ENCODE data around the gene WNT5B. TPM values are rescaled to one million over a fixed set of nuclear protein-coding genes. Genes with fewer than 3 reads are reported as not detected.

WNT5B gene
- total RNA-seq (2014; rRNA removed; shearing (Covaris generic)), result 3.3 and 7.6 TPM in 2 replicates
- polyA plus RNA-seq (2014; cell fraction: nucleus; rRNA removed), result 9.2 and 13.9 TPM in 2 replicates

DNA sequence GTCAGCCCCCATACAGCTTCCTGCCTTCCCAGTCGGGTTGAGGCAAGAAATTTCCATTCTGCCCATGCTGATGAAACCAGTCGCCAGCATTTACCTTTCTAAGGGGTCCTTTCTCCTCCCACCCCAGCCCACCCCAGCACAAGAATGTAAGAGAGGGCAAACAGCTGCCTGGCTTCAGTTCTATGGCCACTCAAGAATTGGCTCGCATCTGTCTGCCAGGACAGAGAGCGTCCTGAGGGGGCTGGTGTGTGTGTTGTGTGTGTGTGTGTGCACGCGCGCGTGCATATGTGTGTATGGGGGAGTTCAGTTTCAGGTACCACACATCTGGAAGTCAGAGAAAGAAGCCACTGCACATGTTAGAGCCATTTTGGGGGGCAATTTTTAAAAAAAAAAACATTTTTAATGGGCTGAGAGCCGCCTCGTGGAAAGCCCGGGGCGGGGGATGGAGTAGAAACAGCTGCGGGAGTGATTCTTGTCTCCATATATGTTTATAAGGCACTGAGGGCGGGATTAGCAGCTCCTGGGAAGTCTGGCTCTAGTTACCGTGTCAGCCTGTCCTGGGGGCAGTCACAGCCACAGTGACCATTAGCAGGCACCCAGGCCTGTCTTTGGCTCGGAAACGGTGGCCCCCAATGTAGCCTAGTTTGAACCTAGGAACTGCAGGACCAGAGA, at the start of gene WNT5B:
Gene WNT5B (plus strand): TSS at position 566 of the 672 bp plus-strand sequence. CDS start 2,124 bp downstream, outside the sequence.
- DNase-seq (ENCODE audit: extremely low read depth, low read depth), result no peak

DNA sequence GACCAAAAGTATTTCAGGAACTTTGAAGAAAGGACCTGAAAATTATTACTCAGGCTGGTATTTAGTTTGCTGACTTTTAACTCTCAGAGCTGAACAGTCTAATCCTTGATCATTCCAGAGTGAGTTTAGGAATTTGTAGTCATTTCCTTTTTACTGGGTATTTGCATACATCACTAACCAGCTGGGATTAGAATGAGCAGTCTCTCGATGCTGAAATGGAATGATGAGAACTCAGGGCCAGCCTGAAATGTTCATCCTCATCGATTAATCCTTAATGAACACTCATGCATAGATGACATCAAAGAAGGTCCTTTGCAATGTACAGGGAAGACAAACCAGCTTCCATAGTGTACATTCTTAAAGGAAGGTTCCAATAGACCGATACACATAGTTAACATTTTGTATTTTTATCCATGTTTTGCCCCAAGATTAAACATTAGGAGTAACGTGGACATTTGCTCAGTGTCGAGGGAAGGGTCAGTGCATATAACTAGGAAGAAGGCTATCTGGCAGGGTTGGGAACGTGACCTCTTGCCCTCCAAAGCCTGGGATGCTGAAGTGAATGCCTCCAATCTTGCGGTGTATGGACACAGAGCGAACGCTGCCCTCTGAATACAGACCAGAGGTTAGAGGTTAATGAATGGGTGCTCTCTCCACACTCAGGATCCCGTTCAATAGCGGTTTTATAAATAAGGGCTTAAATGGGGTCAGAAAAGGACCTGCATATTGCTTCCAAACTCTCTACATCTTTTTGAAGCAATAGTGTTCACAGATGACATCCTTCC, 49.2 kb upstream of the WNT5B start:
- no peak for DNase-seq (ENCODE audit: extremely low read depth, low read depth)

DNA sequence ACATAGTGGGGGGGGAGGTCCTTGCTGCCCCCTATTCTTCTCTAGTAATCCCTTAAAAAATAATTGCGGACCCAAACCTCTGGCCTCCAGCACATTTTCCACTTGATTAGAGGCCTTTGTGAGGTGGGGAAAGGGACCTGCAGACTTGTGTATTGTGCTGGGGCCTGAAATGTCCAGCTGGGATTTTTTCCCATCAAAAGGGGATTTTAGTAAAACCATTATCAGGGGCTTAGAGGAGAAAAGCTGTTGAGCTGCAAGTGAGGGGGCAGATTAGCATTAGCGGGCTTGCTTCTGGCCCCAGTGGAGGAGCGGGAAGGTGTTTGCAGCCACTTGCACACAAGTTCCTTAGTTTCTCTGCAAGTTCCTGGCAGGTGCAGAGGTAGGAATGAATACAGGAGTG, 48.5 kb upstream of the WNT5B start:
- no peak for DNase-seq (ENCODE audit: extremely low read depth, low read depth)

- DNase-seq (ENCODE audit: extremely low read depth, low read depth), result no peak
These were observed 46.9 kb upstream of the WNT5B start for GRCh38 chr12:1581973-1582708.

GRCh38 chr12:1582709-1583050, 46.4 kb upstream of the WNT5B start:
- DNase-seq (ENCODE audit: extremely low read depth, low read depth), result no peak

DNA sequence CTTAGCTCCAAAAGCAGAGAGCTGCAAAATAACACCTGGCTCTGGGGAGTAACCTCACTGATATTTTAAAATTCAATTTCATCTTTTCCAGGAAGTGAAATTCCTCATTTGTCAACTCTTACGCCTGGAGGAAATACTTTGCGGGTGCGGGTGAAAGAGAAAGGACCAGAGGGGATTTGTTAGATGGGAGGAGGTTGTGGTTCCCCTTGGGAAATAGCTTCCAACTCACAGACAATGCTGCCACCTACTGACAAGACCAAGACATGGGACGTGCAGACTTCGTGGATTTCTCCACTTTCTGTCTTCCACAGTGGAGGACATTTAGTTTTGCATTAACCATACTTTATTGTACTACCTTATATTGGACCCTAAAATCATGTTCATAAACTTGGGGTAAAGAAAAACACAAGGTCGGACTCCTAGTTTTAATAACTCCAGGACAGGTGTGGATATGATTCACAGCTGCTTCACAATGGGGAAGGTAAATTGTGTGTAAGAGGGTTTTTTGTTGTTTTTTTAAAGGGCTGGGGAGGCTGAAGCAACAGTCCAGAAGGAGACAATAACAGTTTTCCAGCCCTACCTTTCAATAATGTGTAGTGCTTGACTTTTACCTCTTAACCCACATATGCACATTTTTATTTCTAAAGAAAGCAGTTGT, 45.5 kb upstream of the WNT5B start:
- DNase-seq (ENCODE audit: extremely low read depth, low read depth), result peak; percentile 81

- no peak for DNase-seq (ENCODE audit: extremely low read depth, low read depth)
These were observed 44.7 kb upstream of the WNT5B start for GRCh38 chr12:1584326-1584725.

DNA sequence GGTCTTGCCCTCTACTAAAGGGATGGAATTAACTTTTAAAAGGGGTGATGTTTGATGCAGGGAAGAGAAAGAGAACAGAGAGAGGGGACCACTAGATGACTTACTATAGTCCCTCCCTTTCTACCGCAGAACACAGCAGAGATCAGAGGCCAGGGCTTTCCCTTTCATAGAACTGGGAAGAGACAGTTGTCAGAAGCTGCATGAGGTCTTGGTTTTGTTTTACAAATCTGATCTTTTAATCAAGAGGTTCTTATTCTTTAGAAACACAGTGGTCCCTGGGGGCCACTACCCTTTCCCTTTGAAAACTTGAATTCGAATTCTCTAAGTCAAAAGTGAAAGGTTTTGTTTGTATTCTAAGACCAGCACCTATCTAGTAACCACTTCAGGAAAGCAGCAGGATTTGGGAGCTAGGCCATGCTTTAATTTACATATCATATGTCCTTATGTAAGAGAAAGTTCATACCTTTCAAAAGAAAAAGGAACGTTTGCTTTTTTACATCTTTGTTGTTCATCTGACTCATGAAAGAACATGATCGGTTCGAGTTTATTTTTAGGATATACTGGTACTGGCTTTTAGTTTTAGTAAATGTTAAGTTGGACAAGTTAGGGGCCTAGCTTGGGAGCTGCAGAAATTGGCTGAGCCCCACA, 41.0 kb upstream of the WNT5B start:
- no peak for DNase-seq (ENCODE audit: extremely low read depth, low read depth)

GRCh38 chr12:1588575-1588947, 40.5 kb upstream of the WNT5B start:
- DNase-seq (ENCODE audit: extremely low read depth, low read depth), result no peak

- DNase-seq (ENCODE audit: extremely low read depth, low read depth), result no peak
These were observed 38.6 kb upstream of the WNT5B start for GRCh38 chr12:1590221-1590979.

DNA sequence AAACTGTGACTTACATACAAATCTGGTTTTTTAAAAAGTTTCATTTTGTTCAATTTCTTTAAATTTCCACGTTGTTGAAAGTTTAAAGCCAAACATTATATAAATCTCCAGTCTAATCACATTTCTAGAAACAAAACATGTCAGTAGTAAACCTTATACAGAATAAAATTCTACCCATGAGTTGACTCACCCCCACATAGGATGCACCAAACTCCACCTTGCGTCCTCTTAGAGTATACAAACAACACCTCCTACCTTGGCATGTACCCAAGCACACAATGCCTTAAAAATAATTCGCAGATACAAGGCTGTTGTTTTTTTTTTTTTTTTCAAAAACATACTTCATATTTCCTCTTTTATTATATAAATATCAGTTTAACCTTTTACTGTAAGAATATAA, 38.0 kb upstream of the WNT5B start:
- DNase-seq (ENCODE audit: extremely low read depth, low read depth), result peak; percentile 30

- no peak for DNase-seq (ENCODE audit: extremely low read depth, low read depth)
These were observed 37.5 kb upstream of the WNT5B start for GRCh38 chr12:1591543-1591942.

DNA sequence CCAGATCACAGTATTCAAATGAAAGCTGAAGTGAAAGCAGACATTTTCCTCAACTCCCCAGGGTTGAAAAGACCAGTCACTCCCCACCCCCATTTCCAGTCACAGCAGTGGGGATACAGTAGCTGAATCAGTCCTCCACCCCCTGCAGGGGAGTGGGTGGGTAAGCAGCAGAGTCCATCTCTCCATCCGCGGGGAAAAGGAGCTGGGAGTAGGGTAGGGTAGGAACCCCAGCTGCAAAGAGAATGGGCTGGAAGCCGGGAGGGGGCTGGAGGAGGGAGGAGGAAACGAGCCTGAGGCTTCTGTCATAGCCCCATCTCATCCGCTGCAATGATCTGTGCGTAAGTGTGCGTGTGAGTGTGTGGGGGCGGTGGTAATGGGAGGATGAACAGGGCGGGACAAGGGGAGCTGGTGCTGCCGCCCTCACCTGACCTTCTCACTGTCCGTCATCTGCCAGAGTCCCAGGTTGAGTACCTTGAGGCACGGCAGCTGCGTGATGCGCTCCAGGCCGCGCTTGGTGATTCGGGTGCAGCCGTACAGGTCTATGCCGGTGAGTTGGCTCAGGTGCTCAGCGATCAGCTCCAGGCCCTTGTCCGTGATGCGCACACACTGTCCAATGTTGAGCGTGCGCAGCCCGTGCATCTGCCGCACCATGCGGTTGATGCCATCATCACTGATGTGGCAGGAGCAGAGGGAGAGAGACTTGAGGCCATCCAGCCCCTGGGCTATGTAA, 36.4 kb upstream of the WNT5B start:
- no peak for DNase-seq (ENCODE audit: extremely low read depth, low read depth)

- no peak for DNase-seq (ENCODE audit: extremely low read depth, low read depth)
These were observed 35.6 kb upstream of the WNT5B start for GRCh38 chr12:1593174-1594005.

DNA sequence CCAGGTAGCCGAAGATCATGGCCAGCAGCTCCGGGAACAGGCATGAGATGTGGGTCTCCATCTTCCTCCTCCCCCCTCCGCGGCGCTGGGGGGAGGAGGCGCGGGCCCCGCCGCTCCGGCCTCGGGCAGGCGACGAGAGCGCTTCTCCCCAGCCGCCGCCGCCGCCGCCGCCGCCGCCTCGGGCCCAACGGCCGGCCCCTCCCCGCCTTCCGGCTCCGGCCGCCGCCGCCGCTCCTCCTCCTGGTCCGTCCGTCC, 35.1 kb upstream of the WNT5B start:
- DNase-seq (ENCODE audit: extremely low read depth, low read depth), result no peak

GRCh38 chr12:1594261-1595025, 34.6 kb upstream of the WNT5B start, which contains the start of gene FBXL14:
FBXL14 (minus strand) TSS chr12:1594581; CDS start chr12:1594066, 515 bp downstream.
- DNase-seq (ENCODE audit: extremely low read depth, low read depth), result peak; percentile 78

- DNase-seq (ENCODE audit: extremely low read depth, low read depth), result no peak
These were observed 33.9 kb upstream of the WNT5B start for GRCh38 chr12:1595026-1595561.
